Fibroblast of mammary gland (primary cell): Measurements from ENCODE around the gene KAT2A.

Experiments used
- DNase-seq: peaks from one replicate; pipeline ENCODE4 v3.0.0-alpha.2; 2010; ENCODE audit warnings: low read depth
- H3K4me3 ChIP-seq: 2 replicates; pipeline ENCODE4 v1.5.1; 2011; ENCODE audit warnings: low read depth, mild to moderate bottlenecking, low read length, moderate library complexity; ENCODE audit not compliant: control insufficient read depth
- CTCF ChIP-seq: conservative IDR thresholded peaks from 2 replicates; pipeline ENCODE4 v1.5.1; 2011; ENCODE audit warnings: low read depth, low read length, inconsistent platforms; ENCODE audit not compliant: control insufficient read depth, insufficient read depth

Gene KAT2A

GRCh38 chr17:42107597-42108576 lies 13.3 kb downstream of the KAT2A start:
- no peak for TF ChIP-seq CTCF
- no peak for DNase-seq
- H3K4me3 ChIP-seq, result no peak overlapping the region

GRCh38 chr17:42107124-42107523 lies 14.0 kb downstream of the KAT2A start:
- no peak overlapping the region for H3K4me3 ChIP-seq
- no peak for TF ChIP-seq CTCF
- no peak for DNase-seq

GRCh38 chr17:42106009-42106408 lies 15.2 kb downstream of the KAT2A start:
- DNase-seq, result no peak
- no peak for TF ChIP-seq CTCF
- H3K4me3 ChIP-seq, result no peak overlapping the region

GRCh38 chr17:42104264-42104663 lies 16.9 kb downstream of the KAT2A start:
- TF ChIP-seq CTCF, result no peak
- H3K4me3 ChIP-seq, result no peak overlapping the region
- DNase-seq, result no peak

- TF ChIP-seq CTCF, result no peak
- DNase-seq, result no peak
- H3K4me3 ChIP-seq, result no peak overlapping the region
Measured at GRCh38 chr17:42103221-42103954, 17.8 kb downstream of the KAT2A start.

GRCh38 chr17:42101513-42102292 lies 19.5 kb downstream of the KAT2A start:
- TF ChIP-seq CTCF, result peak; percentile 95
- peak; percentile 69 for DNase-seq
- no peak overlapping the region for H3K4me3 ChIP-seq
